B cell (primary cell): ENCODE data around the gene KCNC3. TPM values are rescaled to one million over a fixed set of nuclear protein-coding genes. Genes with fewer than 3 reads are reported as not detected.
A peak's percentile ranks its signal among the peaks of the same experiment; 100 is the strongest.

Source experiments
- ATAC-seq: fragments of 200-7000 bp; cut with Tn5 transposase; one replicate; pipeline ENCODE4 v1.10.0; 2021; ENCODE audit warnings: low read depth, mild to moderate bottlenecking, moderate number of reproducible peaks, moderate library complexity
- CTCF ChIA-PET: fragments of 350-600 bp; sonication (Branson Sonifier 250); formaldehyde crosslinking; loops from one replicate; lab custom pipeline; 2021; ENCODE audit warnings: antibody characterized with exemption, inconsistent platforms; lab: Charles Lee
- POLR2A ChIA-PET: fragments of 350-600 bp; sonication (Branson Sonifier 250); formaldehyde crosslinking; loops from one replicate; lab custom pipeline; 2021; ENCODE audit warnings: antibody characterized with exemption; lab: Charles Lee
- DNase-seq: peaks from one replicate; pipeline ENCODE4 v3.0.0; 2013
- H2AFZ ChIP-seq: 2 replicates; pipeline ENCODE4 v1.6.1; 2012; ENCODE audit warnings: mild to moderate bottlenecking, low read depth, low read length; ENCODE audit not compliant: insufficient read depth, poor library complexity, severe bottlenecking
- H3K27ac ChIP-seq, 2 donors: 1 replicate in 1 of 2; 2 replicates in 1 of 2; pipeline ENCODE4 v1.5.1; 2012 to 2013; ENCODE audit warnings: low read length in 2 of 2, mild to moderate bottlenecking in 2 of 2, moderate library complexity in 1 of 2
- H3K27me3 ChIP-seq, 4 experiments: fragments of 200-600 bp in 1 of 4; sonication (generic) in 1 of 4; replicated peaks in 1 of 4; 1 replicate in 2 of 4; 2 replicates in 2 of 4; pipeline versions ENCODE4 v1.6.1 to v1.7.0; 2013 to 2016; ENCODE audit warnings: low read length in 3 of 4, mild to moderate bottlenecking in 2 of 4, mixed read lengths in 1 of 4, moderate library complexity in 1 of 4; ENCODE audit not compliant: insufficient read depth in 4 of 4, control insufficient read depth in 3 of 4; ENCODE audit errors: control extremely low read depth in 1 of 4
- H3K36me3 ChIP-seq, 2 experiments: replicated peaks in 1 of 2; 1 replicate in 1 of 2; 2 replicates in 1 of 2; pipeline versions ENCODE4 v1.6.1 to v1.7.1; 2013; ENCODE audit warnings: low read length in 1 of 2; ENCODE audit not compliant: insufficient read depth in 2 of 2, control insufficient read depth in 1 of 2; ENCODE audit errors: control extremely low read depth in 1 of 2, extremely low read depth in 1 of 2
- H3K4me1 ChIP-seq, 2 donors: fragments of 200-600 bp in 1 of 2; sonication (generic) in 1 of 2; 1 replicate in 1 of 2; 2 replicates in 1 of 2; pipeline versions ENCODE4 v1.5.1 to v1.6.1; 2013 to 2017; ENCODE audit warnings: low read length in 2 of 2; ENCODE audit not compliant: control insufficient read depth in 2 of 2, insufficient read depth in 2 of 2
- H3K4me2 ChIP-seq: replicated peaks from 2 replicates; pipeline ENCODE3; 2012; ENCODE audit warnings: mild to moderate bottlenecking, low read depth, low read length; ENCODE audit not compliant: poor library complexity, severe bottlenecking
- H3K4me3 ChIP-seq, 5 experiments: fragments of 200-600 bp in 1 of 5; sonication (generic) in 1 of 5; 1 replicate in 3 of 5; 2 replicates in 2 of 5; pipeline versions ENCODE4 v1.5.1 to v1.7.0; 2011 to 2016; ENCODE audit warnings: low read length in 4 of 5, mild to moderate bottlenecking in 4 of 5, low read depth in 2 of 5, control low read depth in 1 of 5, moderate library complexity in 1 of 5; ENCODE audit not compliant: insufficient read depth in 1 of 5; ENCODE audit errors: control extremely low read depth in 1 of 5, extremely low read depth in 1 of 5
- H3K79me2 ChIP-seq: fragments of 200-600 bp; sonication (generic); one replicate; pipeline ENCODE4 v1.6.0; 2016; ENCODE audit warnings: low read length; ENCODE audit not compliant: control insufficient read depth, insufficient read depth
- H3K9ac ChIP-seq: fragments of 200-600 bp; sonication (generic); 2 replicates; pipeline ENCODE4 v1.6.1; 2017; ENCODE audit warnings: mild to moderate bottlenecking, low read length, moderate library complexity
- H3K9me3 ChIP-seq, 3 donors: one replicate each; pipeline versions ENCODE4 v1.6.1 to v1.7.1; 2013; ENCODE audit warnings: low read length in 2 of 3; ENCODE audit not compliant: control insufficient read depth in 2 of 3, insufficient read depth in 1 of 3; ENCODE audit errors: control extremely low read depth in 1 of 3
- H4K20me1 ChIP-seq: 2 replicates; pipeline ENCODE4 v1.6.0; 2012; ENCODE audit warnings: mild to moderate bottlenecking, low read length; ENCODE audit not compliant: insufficient read depth, control insufficient read depth, poor library complexity, severe bottlenecking
- H3K27ac Mint-ChIP-seq: one replicate; pipeline ENCODE4 v1.8.0; 2021; ENCODE audit warnings: mixed read lengths
- H3K27me3 Mint-ChIP-seq: one replicate; pipeline ENCODE4 v1.8.0; 2021; ENCODE audit warnings: mixed read lengths
- H3K4me1 Mint-ChIP-seq: one replicate; pipeline ENCODE4 v1.8.0; 2021; ENCODE audit warnings: mixed read lengths
- H3K4me3 Mint-ChIP-seq: one replicate; pipeline ENCODE4 v1.8.0; 2021; ENCODE audit warnings: mixed read lengths
- H3K9me3 Mint-ChIP-seq: one replicate; pipeline ENCODE4 v1.8.0; 2022; ENCODE audit warnings: mixed read lengths; ENCODE audit not compliant: insufficient read depth
- CTCF ChIP-seq: fragments of 200-600 bp; IDR thresholded peaks from one replicate; pipeline ENCODE4 v1.8.0; 2022; ENCODE audit warnings: antibody characterized with exemption, mild to moderate bottlenecking
- EZH2 ChIP-seq: IDR thresholded peaks from 2 replicates; pipeline ENCODE4 v1.6.1; 2012; ENCODE audit warnings: borderline replicate concordance, low read depth, mild to moderate bottlenecking, moderate library complexity, low read length; ENCODE audit not compliant: insufficient read depth, poor library complexity, severe bottlenecking
- WGBS: methylation state at CpG from one replicate; pipeline ENCODE4 v1.1.5; 2013; ENCODE audit warnings: missing lambda C conversion rate; ENCODE audit not compliant: insufficient coverage; 5-methylcytosine and 5-hydroxymethylcytosine counted together
- intact Hi-C: fragments of 100-400 bp; cut with micrococcal nuclease; formaldehyde crosslinking; loops from one replicate; pipeline ENCODE4 v1.10.0; 2022
- polyA plus RNA-seq: library from polyadenylated mRNA; depleted of rRNA; stranded (reverse); fragments of >200 nt; gene quantifications from 2 replicates; pipeline ENCODE4 v1.2.3, GENCODE V29; 2012
- total RNA-seq, 2 donors: library from RNA; stranded (reverse); fragments of 120-200 nt in 1 of 2; gene quantifications; 1 replicate in 1 of 2; 2 replicates in 1 of 2; pipeline versions ENCODE4 v1.2.3 to v1.2.4, GENCODE V29; 2013 to 2022

Gene KCNC3
- total and polyA plus RNA-seq, 2 donors (not counting 1 experiment from before 2014, with no cell fraction given) = 12.3 to 23.0 TPM

GRCh38 chr19:50317115-50317514 lies 12.1 kb downstream of the KCNC3 start:
- no peaks in the 10 kb centered on the region for H3K36me3 ChIP-seq
- no peaks in the 10 kb centered on the region for H4K20me1 ChIP-seq
- H3K4me1 Mint-ChIP-seq = peaks cover 25% of the 10 kb centered on the region
- no peak overlapping the region for H3K27ac Mint-ChIP-seq
- peaks cover 23 to 34% of the 10 kb centered on the region in 2 donors for H3K4me1 ChIP-seq
- H3K79me2 ChIP-seq = no peaks in the 10 kb centered on the region
- TF ChIP-seq CTCF = no peak
- TF ChIP-seq EZH2 = no peak
- H3K4me3 ChIP-seq = no peak overlapping the region
- intact Hi-C loops = no loop called here
- no peak overlapping the region for H3K4me3 Mint-ChIP-seq
- peaks cover 0 to 24% (median 0%) of the 10 kb centered on the region in 3 donors for H3K9me3 ChIP-seq
- DNase-seq (no peak), ATAC-seq (no peak)
- no peak overlapping the region for H3K9ac ChIP-seq
- ChIA-PET CTCF (interaction anchor here (0.9 kb wide), 1 partner anchor 12 kb away, joined by 3 read pairs; the partner anchor contains the start of gene KCNC3), POLR2A (no interaction called here)
- H3K4me2 ChIP-seq = no peak overlapping the region
- no peak overlapping the region for H3K27ac ChIP-seq
- peaks cover 0 to 46% (median 29%) of the 10 kb centered on the region in 4 experiments for H3K27me3 ChIP-seq
- H3K27me3 Mint-ChIP-seq = peaks cover 33% of the 10 kb centered on the region
- H3K9me3 Mint-ChIP-seq = no peaks in the 10 kb centered on the region
- no peak overlapping the region for H2AFZ ChIP-seq
- WGBS = 83% methylated on average over 4 of the region's 4 CpGs

- Mint-ChIP-seq H3K4me1 (peaks cover 27% of the 10 kb centered on the region), H3K27me3 (peaks cover 37% of the 10 kb centered on the region), H3K27ac (no peak overlapping the region), H3K9me3 (no peaks in the 10 kb centered on the region), H3K4me3 (peak overlapping the region; percentile 62)
- intact Hi-C loops = no loop called here
- Histone ChIP-seq H3K4me3 (peak overlapping the region in 2 of 5 experiments; percentile 5 to 23), H3K9me3 (peaks cover 0 to 28% (median under 1%) of the 10 kb centered on the region in 3 donors), H3K9ac (no peak overlapping the region), H3K4me2 (peak overlapping the region; percentile 60), H3K27ac (no peak overlapping the region), H3K36me3 (no peaks in the 10 kb centered on the region), H2AFZ (no peak overlapping the region), H3K4me1 (peaks cover 24 to 34% of the 10 kb centered on the region in 2 donors), H3K27me3 (peaks cover 0 to 55% (median 35%) of the 10 kb centered on the region in 4 experiments), H4K20me1 (no peaks in the 10 kb centered on the region), H3K79me2 (no peaks in the 10 kb centered on the region)
- 0% methylated on average over 5 of the region's 18 CpGs for WGBS
- ChIA-PET POLR2A (interaction anchor here (0.7 kb wide), 1 partner anchor 631 kb away, joined by 10 read pairs; no protein-coding TSS in a partner anchor), CTCF (interaction anchor here (1.0 kb wide), 1 partner anchor 12 kb away, joined by 3 read pairs; no protein-coding TSS in a partner anchor)
- TF ChIP-seq CTCF (no peak), EZH2 (no peak)
- ATAC-seq (no peak), DNase-seq (peak; percentile 61)
Measured at GRCh38 chr19:50315773-50316448, 13.3 kb downstream of the KCNC3 start.
